GM23338 (cell line): ENCODE data around the gene CNOT4.

Source experiments
- CREB1 ChIP-seq: fragments of 250-450 bp; sonication (Bioruptor Pico); IDR thresholded peaks from 2 replicates; pipeline ENCODE4 v1.5.0; 2020; ENCODE audit warnings: low read depth, mild to moderate bottlenecking, moderate library complexity
- EZH2 ChIP-seq: fragments of 200-600 bp; sonication (generic); IDR thresholded peaks from one replicate; pipeline ENCODE4 v1.8.0; 2017; ENCODE audit warnings: antibody characterized with exemption, mild to moderate bottlenecking, low read depth; ENCODE audit not compliant: unreplicated experiment
- EZH2phosphoT487 ChIP-seq: fragments of 200-600 bp; sonication (generic); IDR thresholded peaks from one replicate; pipeline ENCODE4 v1.8.1; 2018; ENCODE audit warnings: antibody characterized with exemption; ENCODE audit not compliant: unreplicated experiment
- NANOG ChIP-seq: IDR thresholded peaks from 2 replicates; pipeline ENCODE4 v1.6.1; 2016; ENCODE audit warnings: antibody characterized with exemption, borderline replicate concordance
- POLR2AphosphoS5 ChIP-seq: IDR thresholded peaks from 2 replicates; pipeline ENCODE4 v1.6.1; 2016; ENCODE audit warnings: antibody characterized with exemption, low read depth
- STAT1 ChIP-seq: IDR thresholded peaks from one replicate; pipeline ENCODE4 v1.6.1; 2016; ENCODE audit warnings: antibody characterized with exemption; ENCODE audit not compliant: unreplicated experiment
- TF ChIP-seq, protein P1 (sequence below), 2 experiments: fragments of 200-600 bp in 1 of 2; sonication (generic) in 1 of 2; conservative IDR thresholded peaks; 2 replicates each; pipeline versions ENCODE4 v1.5.1 to v1.6.1; 2016 to 2017; ENCODE audit warnings: antibody characterized with exemption in 2 of 2, low read depth in 2 of 2, mild to moderate bottlenecking in 2 of 2, moderate library complexity in 1 of 2
- TF ChIP-seq, protein P2 (sequence below): IDR thresholded peaks from one replicate; pipeline ENCODE4 v1.6.1; 2018; ENCODE audit warnings: antibody characterized with exemption; ENCODE audit not compliant: unreplicated experiment

DNA sequence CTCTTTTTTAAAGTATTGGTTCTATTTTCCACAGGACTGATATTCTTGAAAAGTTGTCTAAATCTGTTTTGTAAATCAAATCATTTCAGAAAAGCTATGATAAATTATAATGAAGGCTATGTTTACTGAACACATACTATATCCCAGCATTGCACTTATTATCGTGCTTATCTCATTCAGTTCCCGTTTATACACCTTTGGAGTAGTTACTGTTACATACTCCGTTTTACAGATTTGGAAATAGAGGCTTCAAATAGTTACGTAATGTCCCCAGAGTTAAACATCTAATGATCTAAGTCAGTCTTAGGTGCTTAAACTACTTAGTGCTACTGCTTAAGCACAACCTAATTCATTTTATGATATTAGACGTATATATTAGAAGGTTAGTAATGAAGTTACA, 49.0 kb upstream of the CNOT4 start:
- TF ChIP-seq, protein P1, sequence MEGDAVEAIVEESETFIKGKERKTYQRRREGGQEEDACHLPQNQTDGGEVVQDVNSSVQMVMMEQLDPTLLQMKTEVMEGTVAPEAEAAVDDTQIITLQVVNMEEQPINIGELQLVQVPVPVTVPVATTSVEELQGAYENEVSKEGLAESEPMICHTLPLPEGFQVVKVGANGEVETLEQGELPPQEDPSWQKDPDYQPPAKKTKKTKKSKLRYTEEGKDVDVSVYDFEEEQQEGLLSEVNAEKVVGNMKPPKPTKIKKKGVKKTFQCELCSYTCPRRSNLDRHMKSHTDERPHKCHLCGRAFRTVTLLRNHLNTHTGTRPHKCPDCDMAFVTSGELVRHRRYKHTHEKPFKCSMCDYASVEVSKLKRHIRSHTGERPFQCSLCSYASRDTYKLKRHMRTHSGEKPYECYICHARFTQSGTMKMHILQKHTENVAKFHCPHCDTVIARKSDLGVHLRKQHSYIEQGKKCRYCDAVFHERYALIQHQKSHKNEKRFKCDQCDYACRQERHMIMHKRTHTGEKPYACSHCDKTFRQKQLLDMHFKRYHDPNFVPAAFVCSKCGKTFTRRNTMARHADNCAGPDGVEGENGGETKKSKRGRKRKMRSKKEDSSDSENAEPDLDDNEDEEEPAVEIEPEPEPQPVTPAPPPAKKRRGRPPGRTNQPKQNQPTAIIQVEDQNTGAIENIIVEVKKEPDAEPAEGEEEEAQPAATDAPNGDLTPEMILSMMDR (conservative IDR thresholded peaks at IDR 0.05; ENCODE audit: low read depth in 2 of 2) = no peak
- TF ChIP-seq POLR2AphosphoS5 (no peak), EZH2 (no peak), EZH2phosphoT487 (no peak), NANOG (no peak), CREB1 (no peak), STAT1 (no peak)
- TF ChIP-seq, protein P2, sequence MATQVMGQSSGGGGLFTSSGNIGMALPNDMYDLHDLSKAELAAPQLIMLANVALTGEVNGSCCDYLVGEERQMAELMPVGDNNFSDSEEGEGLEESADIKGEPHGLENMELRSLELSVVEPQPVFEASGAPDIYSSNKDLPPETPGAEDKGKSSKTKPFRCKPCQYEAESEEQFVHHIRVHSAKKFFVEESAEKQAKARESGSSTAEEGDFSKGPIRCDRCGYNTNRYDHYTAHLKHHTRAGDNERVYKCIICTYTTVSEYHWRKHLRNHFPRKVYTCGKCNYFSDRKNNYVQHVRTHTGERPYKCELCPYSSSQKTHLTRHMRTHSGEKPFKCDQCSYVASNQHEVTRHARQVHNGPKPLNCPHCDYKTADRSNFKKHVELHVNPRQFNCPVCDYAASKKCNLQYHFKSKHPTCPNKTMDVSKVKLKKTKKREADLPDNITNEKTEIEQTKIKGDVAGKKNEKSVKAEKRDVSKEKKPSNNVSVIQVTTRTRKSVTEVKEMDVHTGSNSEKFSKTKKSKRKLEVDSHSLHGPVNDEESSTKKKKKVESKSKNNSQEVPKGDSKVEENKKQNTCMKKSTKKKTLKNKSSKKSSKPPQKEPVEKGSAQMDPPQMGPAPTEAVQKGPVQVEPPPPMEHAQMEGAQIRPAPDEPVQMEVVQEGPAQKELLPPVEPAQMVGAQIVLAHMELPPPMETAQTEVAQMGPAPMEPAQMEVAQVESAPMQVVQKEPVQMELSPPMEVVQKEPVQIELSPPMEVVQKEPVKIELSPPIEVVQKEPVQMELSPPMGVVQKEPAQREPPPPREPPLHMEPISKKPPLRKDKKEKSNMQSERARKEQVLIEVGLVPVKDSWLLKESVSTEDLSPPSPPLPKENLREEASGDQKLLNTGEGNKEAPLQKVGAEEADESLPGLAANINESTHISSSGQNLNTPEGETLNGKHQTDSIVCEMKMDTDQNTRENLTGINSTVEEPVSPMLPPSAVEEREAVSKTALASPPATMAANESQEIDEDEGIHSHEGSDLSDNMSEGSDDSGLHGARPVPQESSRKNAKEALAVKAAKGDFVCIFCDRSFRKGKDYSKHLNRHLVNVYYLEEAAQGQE = no peak
